HL-60/S4 treated with phorbol 12-myristate 13-acetate at 8.2 ng/mL for 4 days and 3 days (cell line): ENCODE results near the gene BMPR1A.
"Not testable (repeated sequence)": the region's sequence is repeated elsewhere in the genome, so short reads cannot be mapped to it uniquely, and the experiment has no call there.

Experiments used
- in situ Hi-C: fragments of 300-500 bp; cut with MboI; formaldehyde crosslinking; loops from 2 replicates; pipeline ENCODE4 v1.15.0; 2022; ENCODE audit warnings: low sequenced_read_pairs

Gene BMPR1A

GRCh38 chr10:86952106-86952505, 195.7 kb downstream of the BMPR1A start:
- in situ Hi-C loops, result no loop called here

GRCh38 chr10:86952697-86953096, 196.3 kb downstream of the BMPR1A start:
- in situ Hi-C loops, result not testable (repeated sequence)

DNA sequence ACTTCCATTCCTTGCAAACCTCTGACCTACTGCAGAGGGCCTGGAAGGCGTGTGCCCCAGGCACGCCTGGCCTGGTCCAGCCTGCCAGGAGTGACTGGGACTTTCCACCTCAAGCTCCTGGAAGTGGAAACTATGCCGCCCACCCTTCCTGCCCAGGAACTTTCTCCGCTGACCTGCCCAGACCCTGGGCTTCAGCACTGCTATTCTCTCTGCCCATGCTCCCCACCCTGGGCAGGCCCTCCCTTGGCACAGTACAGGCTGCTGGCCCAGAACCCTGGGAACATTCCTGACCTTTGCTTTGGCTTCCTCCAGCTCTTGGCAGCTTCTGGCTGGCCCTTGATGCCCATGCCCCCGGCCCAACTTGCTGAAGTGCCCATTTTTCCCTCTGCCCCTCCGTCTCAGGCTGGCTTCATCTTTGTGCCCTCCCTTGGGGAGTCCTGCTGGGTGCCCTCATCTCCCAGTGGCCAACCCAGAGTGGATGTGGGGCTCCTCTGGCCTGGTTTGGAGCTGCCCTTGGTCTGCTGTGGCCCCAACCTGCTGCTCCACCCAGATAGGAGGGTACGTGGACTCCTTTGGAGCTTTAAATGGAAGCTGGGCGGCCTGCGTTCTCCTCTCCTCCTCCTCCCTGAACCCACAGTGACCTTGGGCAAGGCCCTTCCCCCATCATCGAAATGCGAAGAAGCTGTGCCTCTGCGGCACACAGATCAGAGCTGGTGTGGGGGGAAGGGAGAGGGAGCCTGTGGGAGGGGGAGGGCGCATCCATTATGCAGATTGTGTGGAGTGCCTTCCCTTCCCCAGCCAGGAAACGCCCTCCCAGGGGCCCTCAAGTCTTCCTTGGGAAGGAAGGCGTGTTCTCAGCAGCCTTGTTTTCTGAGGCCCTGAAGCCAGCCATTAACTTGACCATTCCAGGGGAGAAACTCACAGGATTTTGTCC, 197.6 kb downstream of the BMPR1A start:
- in situ Hi-C loops, result no loop called here

- in situ Hi-C loops, result no loop called here
Measured at GRCh38 chr10:86954681-86955500, 198.5 kb downstream of the BMPR1A start.

GRCh38 chr10:86955501-86956194, 199.2 kb downstream of the BMPR1A start:
- in situ Hi-C loops, result no loop called here

DNA sequence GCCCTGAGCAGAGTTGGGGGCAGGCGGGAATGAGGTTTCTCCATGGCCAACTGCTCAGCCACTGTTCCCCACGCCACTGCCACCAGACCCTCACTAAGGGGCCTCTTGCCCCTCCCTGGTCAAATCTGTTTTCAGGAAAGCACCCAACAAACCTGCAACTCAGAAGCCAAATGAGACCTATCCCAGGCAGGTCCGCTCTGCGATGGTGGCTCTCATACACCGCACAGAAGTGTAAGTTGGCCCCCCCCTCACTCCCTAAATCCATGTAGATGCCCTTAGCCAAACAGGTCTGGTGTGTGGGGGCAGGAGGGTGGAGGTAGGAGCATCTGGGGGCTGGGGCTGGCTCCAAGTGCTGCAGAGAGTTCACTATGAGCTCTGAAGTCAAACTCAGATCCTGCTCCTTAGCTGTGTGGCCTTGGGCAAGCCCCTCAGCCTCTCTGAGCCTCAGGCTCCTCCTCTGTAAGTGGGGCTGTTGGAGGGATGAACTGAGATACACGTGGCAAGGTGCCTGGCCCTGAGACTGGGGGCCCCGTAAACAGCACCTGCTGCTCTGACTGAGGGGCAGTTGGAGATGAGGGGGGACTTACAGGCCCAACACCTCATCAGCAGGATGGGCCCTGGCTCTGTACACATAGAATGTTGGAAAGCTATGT, 199.9 kb downstream of the BMPR1A start:
- in situ Hi-C loops, result no loop called here

- in situ Hi-C loops, result no loop called here
Measured at GRCh38 chr10:86956848-86957448, 200.5 kb downstream of the BMPR1A start.

GRCh38 chr10:86957471-86958115, 201.2 kb downstream of the BMPR1A start, which contains the start of gene MMRN2:
TSS of gene MMRN2 (minus strand) at chr10:86957615. CDS start at chr10:86957541, 74 bp downstream.
- in situ Hi-C loops, result no loop called here

DNA sequence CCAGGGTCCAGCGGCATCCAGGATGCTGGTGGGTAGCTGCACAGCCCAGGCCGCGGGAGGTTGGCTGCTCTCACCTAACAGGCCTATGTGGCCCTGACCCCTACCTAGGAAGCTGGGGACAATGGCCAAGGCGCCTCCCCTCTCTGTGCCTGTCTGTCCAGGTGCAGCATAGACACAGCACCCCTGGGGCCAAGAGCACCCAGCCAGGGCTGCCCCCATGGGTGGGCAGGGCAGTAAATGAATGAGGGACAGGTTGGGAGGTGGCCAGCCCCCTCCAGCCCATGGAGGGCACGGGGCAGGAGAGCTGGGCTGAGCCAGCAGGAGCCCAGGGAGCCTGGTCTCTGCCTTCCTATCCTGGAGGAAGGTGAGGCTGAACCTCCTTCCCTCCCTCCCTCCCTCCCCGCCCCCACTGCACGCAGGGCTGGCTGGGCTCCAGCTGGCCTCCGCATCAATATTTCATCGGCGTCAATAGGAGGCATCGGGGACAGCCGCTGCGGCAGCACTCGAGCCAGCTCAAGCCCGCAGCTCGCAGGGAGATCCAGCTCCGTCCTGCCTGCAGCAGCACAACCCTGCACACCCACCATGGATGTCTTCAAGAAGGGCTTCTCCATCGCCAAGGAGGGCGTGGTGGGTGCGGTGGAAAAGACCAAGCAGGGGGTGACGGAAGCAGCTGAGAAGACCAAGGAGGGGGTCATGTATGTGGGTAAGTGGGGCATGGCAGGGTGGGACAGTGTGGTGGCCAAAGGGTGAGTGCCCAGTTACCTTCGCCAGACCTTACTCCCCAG, 201.9 kb downstream of the BMPR1A start, which contains the start of gene SNCG:
SNCG (plus strand) TSS at position 484 of the 785 bp plus-strand sequence; CDS start at position 583, 99 bp downstream.
- in situ Hi-C loops, result no loop called here

GRCh38 chr10:86958901-86959736, 202.7 kb downstream of the BMPR1A start:
- in situ Hi-C loops, result no loop called here

DNA sequence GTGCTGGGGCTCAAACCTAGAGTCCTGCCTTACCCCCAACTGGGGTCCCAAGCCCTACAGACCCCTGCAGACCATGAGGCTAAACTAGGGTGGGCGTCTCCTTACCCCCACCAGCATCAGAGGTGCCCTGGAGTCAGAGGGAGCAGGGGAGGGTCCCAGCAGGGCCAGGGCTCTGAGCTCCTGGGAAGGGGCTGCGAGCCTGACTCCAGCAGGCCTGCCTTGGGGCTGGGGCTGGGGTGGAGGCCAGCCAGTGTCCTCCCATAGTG, 203.3 kb downstream of the BMPR1A start:
- in situ Hi-C loops, result no loop called here

DNA sequence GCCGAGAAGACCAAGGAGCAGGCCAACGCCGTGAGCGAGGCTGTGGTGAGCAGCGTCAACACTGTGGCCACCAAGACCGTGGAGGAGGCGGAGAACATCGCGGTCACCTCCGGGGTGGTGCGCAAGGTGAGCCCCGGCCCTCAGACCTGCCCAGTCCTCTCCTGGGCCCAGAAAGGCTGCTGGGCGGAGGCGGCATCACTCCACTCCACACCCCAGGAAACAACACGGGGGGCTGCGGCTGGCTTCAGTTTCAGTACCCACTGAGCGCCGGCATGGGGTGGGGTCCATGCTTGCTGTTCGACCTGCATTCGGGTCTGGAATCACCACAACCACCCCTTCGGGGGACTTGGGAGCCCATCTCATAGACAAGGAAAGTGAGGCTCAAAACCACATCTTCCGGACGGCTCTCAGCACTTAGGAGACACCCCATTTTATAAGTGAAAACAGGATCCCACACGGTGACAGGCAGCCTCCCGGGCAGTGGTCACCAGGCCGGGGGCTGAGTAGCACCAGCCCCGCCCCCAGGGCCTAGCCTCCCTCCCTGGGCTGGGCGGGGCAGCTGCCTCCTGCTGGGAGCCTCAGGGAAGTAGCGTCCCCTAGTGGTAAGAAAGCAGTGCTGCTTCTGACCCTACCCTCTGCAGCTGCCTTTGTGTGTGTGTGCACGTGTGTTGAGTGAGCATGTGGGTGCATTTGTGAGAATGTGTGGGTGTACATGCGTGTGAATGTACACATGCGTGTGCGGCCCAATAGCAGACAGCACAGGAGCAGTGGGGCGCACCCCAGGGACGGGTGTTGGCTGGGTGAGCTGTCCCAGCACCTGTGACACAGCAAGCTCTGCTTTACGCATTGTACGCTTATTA, 203.8 kb downstream of the BMPR1A start:
- in situ Hi-C loops, result no loop called here

- in situ Hi-C loops, result no loop called here
Measured at GRCh38 chr10:86960863-86961434, 204.5 kb downstream of the BMPR1A start.

DNA sequence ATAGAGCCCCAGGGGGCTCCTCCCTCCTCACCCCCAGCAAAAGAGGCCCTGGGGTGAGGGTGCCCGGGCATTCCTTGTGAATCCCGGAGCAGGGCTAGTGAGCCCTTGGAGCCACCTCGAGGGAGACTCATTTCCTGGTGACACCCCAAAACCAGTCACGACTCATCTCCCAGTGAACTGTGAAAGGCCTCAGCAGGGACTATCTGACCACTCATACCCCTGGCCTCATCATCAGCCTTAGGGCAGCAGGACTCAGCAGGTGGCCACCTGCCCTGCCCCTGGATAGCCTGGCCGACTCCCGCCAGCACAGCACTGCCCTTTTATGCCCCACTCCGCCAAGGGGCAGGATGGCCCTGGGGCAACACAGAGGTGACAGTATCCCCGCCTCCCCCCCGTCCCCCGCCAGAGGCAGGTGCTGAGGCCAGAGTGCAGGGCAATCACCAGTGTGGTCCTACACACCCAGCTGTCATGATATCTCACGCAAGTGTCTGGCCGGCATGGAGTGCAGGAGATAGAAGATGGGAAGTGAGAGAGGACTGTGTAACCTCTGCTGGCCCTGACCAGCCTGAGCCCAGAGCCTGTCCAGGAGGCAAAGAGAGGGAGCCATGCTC, 205.2 kb downstream of the BMPR1A start:
- in situ Hi-C loops, result no loop called here

DNA sequence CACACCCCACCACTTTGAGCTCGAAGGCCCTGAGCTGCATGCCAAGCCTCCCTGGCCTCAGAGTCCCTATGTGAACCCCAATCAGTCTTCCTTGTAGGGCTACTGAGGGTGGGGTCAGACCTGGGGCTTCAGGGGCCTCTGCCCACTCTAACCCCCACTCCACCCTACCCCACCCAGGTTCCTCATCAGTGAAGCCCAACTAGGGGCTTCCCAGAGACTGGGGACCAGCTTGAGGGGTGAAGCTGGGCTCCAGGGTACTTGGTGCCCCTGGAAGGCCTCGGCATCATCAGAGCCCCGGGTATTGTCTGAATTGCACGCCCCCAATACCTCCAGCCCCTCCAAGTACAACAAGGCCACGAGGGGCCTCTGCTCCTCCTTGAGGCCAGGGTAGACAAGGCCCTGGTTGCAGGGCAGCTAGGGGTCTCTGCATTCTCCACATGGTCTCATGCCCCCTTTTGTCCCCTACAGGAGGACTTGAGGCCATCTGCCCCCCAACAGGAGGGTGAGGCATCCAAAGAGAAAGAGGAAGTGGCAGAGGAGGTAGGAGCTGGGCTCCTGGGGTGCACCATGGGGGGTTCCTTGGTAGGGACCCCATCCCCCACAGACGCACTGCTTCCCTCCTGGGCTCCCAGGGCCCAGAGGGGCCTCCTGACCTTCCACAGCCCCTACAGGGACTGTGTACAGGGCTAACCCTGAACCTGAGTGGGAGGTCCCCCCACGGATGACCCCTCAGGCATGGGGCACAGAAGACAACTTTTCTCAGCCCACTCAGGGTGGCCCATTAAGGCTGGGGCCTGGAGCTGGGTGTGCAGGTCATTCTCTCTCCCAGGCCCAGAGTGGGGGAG, 205.9 kb downstream of the BMPR1A start:
- in situ Hi-C loops, result no loop called here

DNA sequence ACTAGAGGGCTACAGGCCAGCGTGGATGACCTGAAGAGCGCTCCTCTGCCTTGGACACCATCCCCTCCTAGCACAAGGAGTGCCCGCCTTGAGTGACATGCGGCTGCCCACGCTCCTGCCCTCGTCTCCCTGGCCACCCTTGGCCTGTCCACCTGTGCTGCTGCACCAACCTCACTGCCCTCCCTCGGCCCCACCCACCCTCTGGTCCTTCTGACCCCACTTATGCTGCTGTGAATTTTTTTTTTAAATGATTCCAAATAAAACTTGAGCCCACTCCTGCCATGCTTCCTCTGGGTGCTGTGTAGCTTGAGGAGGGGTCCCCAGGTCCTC, 206.5 kb downstream of the BMPR1A start:
- in situ Hi-C loops, result no loop called here
